Measurements from ENCODE around the gene TRNP1.
"Not testable (repeated sequence)": the region's sequence is repeated elsewhere in the genome, so short reads cannot be mapped to it uniquely, and the experiment has no call there.

Gene TRNP1

GRCh38 chr1:26993237-26994019 lies at the start of gene TRNP1:
Gene TRNP1, plus strand, starts transcription at chr1:26993692. Its CDS starts 95 bp downstream, at chr1:26993787.
- peaks cover 5% of the 10 kb centered on the region for H3K27me3 ChIP-seq (ENCODE audit: control insufficient read depth, insufficient read depth, low read length)
- H3K36me3 ChIP-seq (ENCODE audit: control insufficient read depth, insufficient read depth, low read length) = peaks cover 6% of the 10 kb centered on the region
- peaks cover 18% of the 10 kb centered on the region for H3K4me1 ChIP-seq (ENCODE audit: control insufficient read depth, insufficient read depth, low read length)
- no peaks in the 10 kb centered on the region for H3K9me3 ChIP-seq (ENCODE audit: control insufficient read depth, insufficient read depth, low read length)
- H3K4me3 ChIP-seq (ENCODE audit: low read depth, low read length) = peak within 1 kb of the TSS; percentile 85
- H3K9ac ChIP-seq (ENCODE audit: low read depth, low read length) = peak within 1 kb of the TSS; percentile 89

DNA sequence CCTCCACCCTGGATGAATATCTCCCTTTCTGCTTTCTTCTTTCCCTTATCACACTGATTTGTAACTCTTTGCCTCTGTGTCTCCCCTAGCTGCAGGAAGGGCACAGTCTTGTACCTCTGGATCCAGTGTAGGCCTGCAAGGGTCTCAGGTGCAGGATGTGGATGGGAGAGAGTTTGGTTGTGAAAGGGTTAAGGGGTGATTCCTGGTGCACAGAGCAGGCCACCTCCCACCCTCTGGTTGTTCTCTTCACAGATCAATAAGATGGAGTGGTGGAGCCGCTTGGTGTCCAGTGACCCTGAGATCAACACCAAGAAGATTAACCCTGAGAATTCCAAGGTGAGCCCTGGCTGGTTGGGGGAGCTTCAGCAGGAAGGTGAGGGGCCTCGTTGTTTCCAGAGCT lies 48.4 kb upstream of the TRNP1 start:
- Histone ChIP-seq H3K4me1 (ENCODE audit: control insufficient read depth, insufficient read depth, low read length) (no peaks in the 10 kb centered on the region), H3K27me3 (ENCODE audit: control insufficient read depth, insufficient read depth, low read length) (no peaks in the 10 kb centered on the region), H3K9me3 (ENCODE audit: control insufficient read depth, insufficient read depth, low read length) (no peaks in the 10 kb centered on the region), H3K4me3 (ENCODE audit: low read depth, low read length) (no peak overlapping the region), H3K9ac (ENCODE audit: low read depth, low read length) (no peak overlapping the region), H3K36me3 (ENCODE audit: control insufficient read depth, insufficient read depth, low read length) (peaks cover 49% of the 10 kb centered on the region)

DNA sequence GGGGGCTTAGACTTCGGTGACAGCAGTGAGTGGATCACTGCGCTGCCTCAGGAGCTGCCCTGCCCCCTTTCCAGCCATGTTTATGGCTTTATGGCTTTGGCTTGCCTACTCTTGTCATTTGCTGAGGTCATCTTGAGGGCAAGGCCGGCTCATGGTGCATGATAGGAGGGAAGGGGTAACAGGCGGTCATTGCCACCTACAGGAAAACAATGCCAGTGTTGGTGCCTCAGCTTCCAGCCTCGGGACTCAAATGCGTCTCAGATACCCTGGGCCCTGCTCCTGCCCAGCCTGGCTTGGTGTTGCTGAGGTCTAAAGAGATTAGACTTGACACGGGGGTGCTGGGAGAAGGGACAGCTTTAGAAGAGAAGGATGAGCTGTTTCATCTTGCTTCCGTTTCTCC lies 47.8 kb upstream of the TRNP1 start:
- peaks cover 51% of the 10 kb centered on the region for H3K36me3 ChIP-seq (ENCODE audit: control insufficient read depth, insufficient read depth, low read length)
- no peaks in the 10 kb centered on the region for H3K9me3 ChIP-seq (ENCODE audit: control insufficient read depth, insufficient read depth, low read length)
- H3K4me1 ChIP-seq (ENCODE audit: control insufficient read depth, insufficient read depth, low read length) = no peaks in the 10 kb centered on the region
- H3K4me3 ChIP-seq (ENCODE audit: low read depth, low read length) = no peak overlapping the region
- no peaks in the 10 kb centered on the region for H3K27me3 ChIP-seq (ENCODE audit: control insufficient read depth, insufficient read depth, low read length)
- no peak overlapping the region for H3K9ac ChIP-seq (ENCODE audit: low read depth, low read length)

DNA sequence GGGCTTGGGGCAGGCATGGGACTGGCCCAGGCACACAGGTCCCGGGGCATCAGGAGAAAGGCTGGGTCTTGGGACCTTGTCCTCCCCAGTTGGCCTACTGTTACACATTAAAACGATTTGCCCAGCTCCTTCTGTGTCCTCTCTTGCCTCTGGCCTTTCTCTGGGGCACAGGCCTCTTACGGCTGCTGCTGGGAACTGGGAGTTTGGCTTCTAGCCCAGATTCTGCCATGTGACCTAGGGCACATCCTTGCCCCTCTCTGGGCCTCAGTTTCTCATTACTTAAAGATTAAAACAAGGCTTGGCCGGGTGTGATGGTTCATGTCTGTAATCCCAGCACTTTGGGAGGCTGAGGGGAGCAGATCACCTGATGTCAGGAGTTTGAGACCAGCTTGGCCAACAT lies 47.2 kb upstream of the TRNP1 start:
- Histone ChIP-seq H3K36me3 (ENCODE audit: control insufficient read depth, insufficient read depth, low read length) (peaks cover 49% of the 10 kb centered on the region), H3K9ac (ENCODE audit: low read depth, low read length) (no peak overlapping the region), H3K4me1 (ENCODE audit: control insufficient read depth, insufficient read depth, low read length) (no peaks in the 10 kb centered on the region), H3K9me3 (ENCODE audit: control insufficient read depth, insufficient read depth, low read length) (no peaks in the 10 kb centered on the region), H3K4me3 (ENCODE audit: low read depth, low read length) (no peak overlapping the region), H3K27me3 (ENCODE audit: control insufficient read depth, insufficient read depth, low read length) (no peaks in the 10 kb centered on the region)

- H3K4me1 ChIP-seq (ENCODE audit: control insufficient read depth, insufficient read depth, low read length); H3K27me3 ChIP-seq (ENCODE audit: control insufficient read depth, insufficient read depth, low read length); H3K9ac ChIP-seq (ENCODE audit: low read depth, low read length); H3K9me3 ChIP-seq (ENCODE audit: control insufficient read depth, insufficient read depth, low read length); H3K4me3 ChIP-seq (ENCODE audit: low read depth, low read length): not testable (repeated sequence)
- H3K36me3 ChIP-seq (ENCODE audit: control insufficient read depth, insufficient read depth, low read length) = peaks cover 37% of the 10 kb centered on the region
These were observed 44.8 kb upstream of the TRNP1 start for GRCh38 chr1:26948725-26949057.

DNA sequence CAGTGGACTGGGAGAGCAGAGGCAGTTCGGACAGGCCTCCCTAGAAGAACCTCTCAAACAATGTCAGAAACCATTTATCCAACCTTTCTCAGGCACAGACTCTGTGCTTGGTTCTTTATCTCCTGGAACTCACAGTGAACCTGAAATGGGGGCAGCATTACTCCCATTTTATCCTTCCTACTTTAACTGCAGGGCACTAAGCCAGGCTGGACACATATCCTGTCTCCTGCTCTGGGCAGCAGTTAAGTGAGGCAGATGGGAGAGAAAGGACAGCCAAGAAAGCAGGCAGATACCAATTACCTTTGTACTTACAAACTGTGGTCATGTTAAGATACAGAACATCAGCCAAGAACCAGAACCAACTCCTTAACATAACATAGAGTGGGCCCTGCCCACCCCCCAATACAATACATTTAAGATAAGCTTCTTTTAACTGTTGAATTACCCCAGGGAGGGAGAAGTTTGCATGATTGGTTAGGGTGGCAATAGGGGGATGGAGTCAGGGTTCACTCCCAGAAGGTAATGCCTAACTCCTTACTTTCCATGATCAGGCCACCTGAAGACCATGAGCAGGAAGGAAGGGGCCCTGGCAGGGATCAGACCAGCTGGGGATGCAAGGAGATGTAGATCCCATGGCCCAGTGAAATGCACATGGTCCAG lies 44.1 kb upstream of the TRNP1 start:
- no peaks in the 10 kb centered on the region for H3K27me3 ChIP-seq (ENCODE audit: control insufficient read depth, insufficient read depth, low read length)
- H3K4me1 ChIP-seq (ENCODE audit: control insufficient read depth, insufficient read depth, low read length) = no peaks in the 10 kb centered on the region
- H3K9me3 ChIP-seq (ENCODE audit: control insufficient read depth, insufficient read depth, low read length) = no peaks in the 10 kb centered on the region
- no peak overlapping the region for H3K9ac ChIP-seq (ENCODE audit: low read depth, low read length)
- no peak overlapping the region for H3K4me3 ChIP-seq (ENCODE audit: low read depth, low read length)
- peaks cover 33% of the 10 kb centered on the region for H3K36me3 ChIP-seq (ENCODE audit: control insufficient read depth, insufficient read depth, low read length)

- Histone ChIP-seq H3K9me3 (ENCODE audit: control insufficient read depth, insufficient read depth, low read length) (no peaks in the 10 kb centered on the region), H3K27me3 (ENCODE audit: control insufficient read depth, insufficient read depth, low read length) (no peaks in the 10 kb centered on the region), H3K4me3 (ENCODE audit: low read depth, low read length) (no peak overlapping the region), H3K4me1 (ENCODE audit: control insufficient read depth, insufficient read depth, low read length) (no peaks in the 10 kb centered on the region), H3K9ac (ENCODE audit: low read depth, low read length) (no peak overlapping the region), H3K36me3 (ENCODE audit: control insufficient read depth, insufficient read depth, low read length) (peaks cover 32% of the 10 kb centered on the region)
These were observed 43.6 kb upstream of the TRNP1 start for GRCh38 chr1:26949926-26950319.

DNA sequence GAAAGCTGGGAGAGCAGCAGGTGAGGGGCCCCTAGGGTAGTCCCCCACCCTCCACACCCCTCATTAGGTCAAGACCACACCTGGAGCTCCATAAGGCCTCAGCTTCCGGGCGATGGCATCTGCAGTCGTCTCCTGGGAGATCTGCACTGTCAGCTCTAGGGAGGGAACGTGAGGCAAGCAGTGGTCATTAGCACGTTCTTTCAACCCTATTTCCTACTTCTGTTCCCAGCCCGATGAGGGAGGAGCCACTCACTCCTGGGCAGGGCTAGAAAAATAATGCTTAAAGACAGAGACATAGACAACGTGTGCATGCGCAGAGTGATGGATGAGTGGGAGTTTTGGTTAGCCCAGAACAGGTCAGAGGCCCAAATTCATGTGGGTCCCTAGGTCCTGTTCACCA lies 42.9 kb upstream of the TRNP1 start:
- Histone ChIP-seq H3K9me3 (ENCODE audit: control insufficient read depth, insufficient read depth, low read length) (no peaks in the 10 kb centered on the region), H3K27me3 (ENCODE audit: control insufficient read depth, insufficient read depth, low read length) (no peaks in the 10 kb centered on the region), H3K9ac (ENCODE audit: low read depth, low read length) (no peak overlapping the region), H3K4me3 (ENCODE audit: low read depth, low read length) (no peak overlapping the region), H3K4me1 (ENCODE audit: control insufficient read depth, insufficient read depth, low read length) (no peaks in the 10 kb centered on the region), H3K36me3 (ENCODE audit: control insufficient read depth, insufficient read depth, low read length) (peaks cover 25% of the 10 kb centered on the region)

- H3K36me3 ChIP-seq (ENCODE audit: control insufficient read depth, insufficient read depth, low read length) = peaks cover 21% of the 10 kb centered on the region
These were observed 42.3 kb upstream of the TRNP1 start for GRCh38 chr1:26951216-26951615.

DNA sequence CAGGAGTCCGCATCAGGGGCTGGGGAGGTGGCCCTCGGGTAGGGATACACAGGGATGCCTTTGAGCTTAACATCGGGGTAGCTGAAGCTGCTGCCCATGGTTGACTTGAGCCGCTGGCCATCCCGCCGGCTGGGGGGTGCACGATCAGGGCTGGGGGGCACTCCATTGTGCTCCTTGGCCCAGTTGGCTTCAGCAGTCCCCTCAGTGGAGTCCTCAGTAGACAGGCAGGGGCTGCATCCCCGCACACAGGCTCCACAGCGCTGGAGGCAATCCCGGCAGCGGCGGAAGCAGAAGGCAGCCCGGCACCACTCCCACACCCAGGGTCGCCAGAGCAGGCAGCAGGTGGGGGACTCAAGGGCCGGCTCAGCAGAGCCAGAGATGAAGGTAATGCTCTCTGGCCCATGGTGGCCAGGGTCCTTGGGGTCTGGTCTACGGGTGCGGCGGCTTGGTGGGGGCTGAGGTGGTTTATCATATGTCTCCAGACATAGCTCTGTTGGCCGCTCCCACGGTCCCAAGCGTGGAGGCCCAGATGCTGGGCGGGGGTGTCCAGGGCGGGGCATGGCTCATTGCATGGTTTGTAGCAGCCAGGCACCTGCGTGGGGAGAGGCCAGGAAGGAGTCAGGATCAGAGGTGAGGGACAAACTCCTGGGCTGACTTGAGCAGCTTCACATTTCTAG lies 41.5 kb upstream of the TRNP1 start:
- Histone ChIP-seq H3K36me3 (ENCODE audit: control insufficient read depth, insufficient read depth, low read length) (peaks cover 17% of the 10 kb centered on the region), H3K4me1 (ENCODE audit: control insufficient read depth, insufficient read depth, low read length) (no peaks in the 10 kb centered on the region), H3K9ac (ENCODE audit: low read depth, low read length) (no peak overlapping the region), H3K9me3 (ENCODE audit: control insufficient read depth, insufficient read depth, low read length) (no peaks in the 10 kb centered on the region), H3K27me3 (ENCODE audit: control insufficient read depth, insufficient read depth, low read length) (no peaks in the 10 kb centered on the region), H3K4me3 (ENCODE audit: low read depth, low read length) (no peak overlapping the region)

More at GRCh38 chr1:26951216-26951615, 42.3 kb upstream of the TRNP1 start:
- Histone ChIP-seq H3K9me3 (ENCODE audit: control insufficient read depth, insufficient read depth, low read length) (no peaks in the 10 kb centered on the region), H3K4me1 (ENCODE audit: control insufficient read depth, insufficient read depth, low read length) (no peaks in the 10 kb centered on the region), H3K9ac (ENCODE audit: low read depth, low read length) (no peak overlapping the region), H3K27me3 (ENCODE audit: control insufficient read depth, insufficient read depth, low read length) (no peaks in the 10 kb centered on the region), H3K4me3 (ENCODE audit: low read depth, low read length) (no peak overlapping the region)

DNA sequence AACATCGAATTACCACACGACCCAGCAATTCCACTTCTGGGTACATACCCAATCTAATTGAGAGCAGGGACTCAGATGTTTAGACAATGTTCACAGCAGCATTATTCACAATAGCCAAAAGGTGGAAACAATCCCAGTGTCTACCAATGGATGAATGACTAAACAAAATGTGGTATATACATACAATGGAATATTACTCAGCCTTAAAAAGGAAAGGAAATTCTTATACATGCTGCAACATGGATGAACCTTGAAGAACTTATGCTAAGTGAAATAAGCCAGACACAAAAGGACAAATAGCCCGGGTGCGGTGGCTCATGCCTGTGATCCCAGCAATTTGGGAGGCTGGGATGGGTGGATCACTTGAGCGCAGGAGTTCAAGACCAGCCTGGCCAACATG lies 40.1 kb upstream of the TRNP1 start:
- no peaks in the 10 kb centered on the region for H3K4me1 ChIP-seq (ENCODE audit: control insufficient read depth, insufficient read depth, low read length)
- H3K9me3 ChIP-seq (ENCODE audit: control insufficient read depth, insufficient read depth, low read length) = no peaks in the 10 kb centered on the region
- H3K9ac ChIP-seq (ENCODE audit: low read depth, low read length) = no peak overlapping the region
- peaks cover 13% of the 10 kb centered on the region for H3K36me3 ChIP-seq (ENCODE audit: control insufficient read depth, insufficient read depth, low read length)
- no peaks in the 10 kb centered on the region for H3K27me3 ChIP-seq (ENCODE audit: control insufficient read depth, insufficient read depth, low read length)
- no peak overlapping the region for H3K4me3 ChIP-seq (ENCODE audit: low read depth, low read length)

DNA sequence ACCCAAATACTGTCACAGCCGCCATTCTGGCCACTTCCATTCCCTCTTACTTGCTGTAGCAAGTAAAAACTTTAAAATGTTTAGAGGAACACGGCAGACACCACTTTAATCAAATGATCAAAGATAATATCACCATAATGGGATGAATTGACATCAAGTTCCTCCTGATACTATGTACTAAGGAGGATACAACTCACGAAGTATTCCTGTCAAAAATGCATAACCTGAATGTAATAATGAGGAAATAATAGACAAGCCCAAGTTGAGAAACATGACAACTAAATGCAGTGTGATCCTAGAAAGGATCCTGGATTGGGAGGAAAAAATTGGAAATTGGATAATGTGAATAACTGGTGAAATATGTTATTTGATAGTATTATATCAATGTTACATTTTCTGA lies 37.2 kb upstream of the TRNP1 start:
- no peak overlapping the region for H3K4me3 ChIP-seq (ENCODE audit: low read depth, low read length)
- H3K4me1 ChIP-seq (ENCODE audit: control insufficient read depth, insufficient read depth, low read length) = no peaks in the 10 kb centered on the region
- no peaks in the 10 kb centered on the region for H3K27me3 ChIP-seq (ENCODE audit: control insufficient read depth, insufficient read depth, low read length)
- peaks cover 9% of the 10 kb centered on the region for H3K36me3 ChIP-seq (ENCODE audit: control insufficient read depth, insufficient read depth, low read length)
- no peaks in the 10 kb centered on the region for H3K9me3 ChIP-seq (ENCODE audit: control insufficient read depth, insufficient read depth, low read length)
- no peak overlapping the region for H3K9ac ChIP-seq (ENCODE audit: low read depth, low read length)
